ENCODE measurements around the gene ENTPD8. TPM values are rescaled to one million over a fixed set of nuclear protein-coding genes. Genes with fewer than 3 reads are reported as not detected.

The ENTPD8 gene
- total and polyA plus RNA-seq, 2 of the 13 experiments (the other 11 are each of a cell fraction or from before 2014, with no cell fraction given) = 0.26 to 0.44 TPM

DNA sequence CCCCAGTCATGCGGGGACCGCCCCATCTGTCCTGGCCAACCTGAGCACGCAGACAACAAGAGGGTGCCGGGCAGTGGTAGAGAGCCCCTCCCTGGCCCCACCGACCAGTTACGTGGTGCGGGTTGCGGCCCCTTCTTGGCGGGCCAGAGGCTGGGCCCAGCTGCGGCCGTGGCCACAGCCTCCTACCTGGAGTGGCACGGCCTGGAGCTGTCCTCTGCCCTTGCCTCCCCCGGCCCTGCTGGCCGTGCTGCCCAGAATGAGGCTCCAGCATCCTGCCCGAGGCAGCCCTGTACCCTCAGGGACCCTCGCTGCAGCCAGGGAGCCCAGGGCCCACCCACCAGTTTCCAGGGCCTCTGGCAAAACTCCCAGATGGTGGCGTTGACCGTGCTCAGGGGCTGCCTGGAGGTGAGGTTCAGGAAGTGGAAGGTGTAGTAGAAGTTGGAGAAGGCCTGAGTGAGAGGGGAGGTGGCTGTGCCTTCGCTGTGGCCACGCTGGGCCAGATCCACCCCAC is 5.7 kb downstream of the ENTPD8 start:
- DNase-seq (ENCODE audit: low spot score) = no peak
- ChIA-PET CTCF (ENCODE audit: low intra/inter-chr PET ratio, low total read pairs) (no interaction called here), POLR2A (interaction anchor here (0.7 kb wide), 1 partner anchor 12 kb away, joined by 5 read pairs; the partner anchor contains the start of genes EXD3 and NOXA1)
- no TSS peak for BruUV-seq (replicated peaks)
- Histone ChIP-seq H3K9me3 (ENCODE audit: low read length) (no peaks in the 10 kb centered on the region), H3K27ac (ENCODE audit: extremely low read length, insufficient read depth, low read length) (no peak overlapping the region), H4K20me1 (ENCODE audit: insufficient read depth, low read length) (no peaks in the 10 kb centered on the region), H3K4me1 (ENCODE audit: insufficient read depth, low read length) (peaks cover 23% of the 10 kb centered on the region), H3K4me3 (replicated peaks in 1 of 3; ENCODE audit: insufficient read depth in 1 of 3, low read depth in 2 of 3, low read length in 3 of 3) (peak overlapping the region in 1 of 3 experiments; percentile 59; a peak in 1 of 6 replicates), H3K27me3 (ENCODE audit: control insufficient read depth in 1 of 2, insufficient read depth in 2 of 2, low read length in 2 of 2) (peaks cover 11 to 35% of the 10 kb centered on the region in 2 experiments; a peak in 3 of 5 replicates), H3K4me2 (ENCODE audit: low read depth, low read length) (peak overlapping the region; percentile 68), H3K79me2 (ENCODE audit: insufficient read depth, low read length) (no peaks in the 10 kb centered on the region), H3K36me3 (replicated peaks in 1 of 2; ENCODE audit: control insufficient read depth in 1 of 2, insufficient read depth in 2 of 2, low read length in 2 of 2) (no peaks in the 10 kb centered on the region), H3K9ac (ENCODE audit: insufficient read depth, low read depth, low read length) (peak overlapping the region; percentile 62), H2AFZ (ENCODE audit: low read length) (no peak overlapping the region)
- TF ChIP-seq, protein P1, sequence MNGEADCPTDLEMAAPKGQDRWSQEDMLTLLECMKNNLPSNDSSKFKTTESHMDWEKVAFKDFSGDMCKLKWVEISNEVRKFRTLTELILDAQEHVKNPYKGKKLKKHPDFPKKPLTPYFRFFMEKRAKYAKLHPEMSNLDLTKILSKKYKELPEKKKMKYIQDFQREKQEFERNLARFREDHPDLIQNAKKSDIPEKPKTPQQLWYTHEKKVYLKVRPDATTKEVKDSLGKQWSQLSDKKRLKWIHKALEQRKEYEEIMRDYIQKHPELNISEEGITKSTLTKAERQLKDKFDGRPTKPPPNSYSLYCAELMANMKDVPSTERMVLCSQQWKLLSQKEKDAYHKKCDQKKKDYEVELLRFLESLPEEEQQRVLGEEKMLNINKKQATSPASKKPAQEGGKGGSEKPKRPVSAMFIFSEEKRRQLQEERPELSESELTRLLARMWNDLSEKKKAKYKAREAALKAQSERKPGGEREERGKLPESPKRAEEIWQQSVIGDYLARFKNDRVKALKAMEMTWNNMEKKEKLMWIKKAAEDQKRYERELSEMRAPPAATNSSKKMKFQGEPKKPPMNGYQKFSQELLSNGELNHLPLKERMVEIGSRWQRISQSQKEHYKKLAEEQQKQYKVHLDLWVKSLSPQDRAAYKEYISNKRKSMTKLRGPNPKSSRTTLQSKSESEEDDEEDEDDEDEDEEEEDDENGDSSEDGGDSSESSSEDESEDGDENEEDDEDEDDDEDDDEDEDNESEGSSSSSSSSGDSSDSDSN (CRISPR knock-in tag; IDR thresholded peaks at IDR 0.05) = no peak
- TF ChIP-seq, protein P2, sequence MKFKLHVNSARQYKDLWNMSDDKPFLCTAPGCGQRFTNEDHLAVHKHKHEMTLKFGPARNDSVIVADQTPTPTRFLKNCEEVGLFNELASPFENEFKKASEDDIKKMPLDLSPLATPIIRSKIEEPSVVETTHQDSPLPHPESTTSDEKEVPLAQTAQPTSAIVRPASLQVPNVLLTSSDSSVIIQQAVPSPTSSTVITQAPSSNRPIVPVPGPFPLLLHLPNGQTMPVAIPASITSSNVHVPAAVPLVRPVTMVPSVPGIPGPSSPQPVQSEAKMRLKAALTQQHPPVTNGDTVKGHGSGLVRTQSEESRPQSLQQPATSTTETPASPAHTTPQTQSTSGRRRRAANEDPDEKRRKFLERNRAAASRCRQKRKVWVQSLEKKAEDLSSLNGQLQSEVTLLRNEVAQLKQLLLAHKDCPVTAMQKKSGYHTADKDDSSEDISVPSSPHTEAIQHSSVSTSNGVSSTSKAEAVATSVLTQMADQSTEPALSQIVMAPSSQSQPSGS (CRISPR knock-in tag; IDR thresholded peaks at IDR 0.05) = no peak
- TF ChIP-seq, protein P3, sequence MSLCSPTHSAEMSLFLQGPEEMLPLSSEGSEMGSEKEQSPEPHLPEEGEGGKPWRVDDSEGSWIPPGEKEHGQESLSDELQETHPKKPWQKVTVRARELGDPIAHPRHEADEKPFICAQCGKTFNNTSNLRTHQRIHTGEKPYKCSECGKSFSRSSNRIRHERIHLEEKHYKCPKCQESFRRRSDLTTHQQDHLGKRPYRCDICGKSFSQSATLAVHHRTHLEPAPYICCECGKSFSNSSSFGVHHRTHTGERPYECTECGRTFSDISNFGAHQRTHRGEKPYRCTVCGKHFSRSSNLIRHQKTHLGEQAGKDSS (CRISPR knock-in tag; IDR thresholded peaks at IDR 0.05; ENCODE audit: borderline replicate concordance, low read depth) = no peak
- TF ChIP-seq, protein P4, sequence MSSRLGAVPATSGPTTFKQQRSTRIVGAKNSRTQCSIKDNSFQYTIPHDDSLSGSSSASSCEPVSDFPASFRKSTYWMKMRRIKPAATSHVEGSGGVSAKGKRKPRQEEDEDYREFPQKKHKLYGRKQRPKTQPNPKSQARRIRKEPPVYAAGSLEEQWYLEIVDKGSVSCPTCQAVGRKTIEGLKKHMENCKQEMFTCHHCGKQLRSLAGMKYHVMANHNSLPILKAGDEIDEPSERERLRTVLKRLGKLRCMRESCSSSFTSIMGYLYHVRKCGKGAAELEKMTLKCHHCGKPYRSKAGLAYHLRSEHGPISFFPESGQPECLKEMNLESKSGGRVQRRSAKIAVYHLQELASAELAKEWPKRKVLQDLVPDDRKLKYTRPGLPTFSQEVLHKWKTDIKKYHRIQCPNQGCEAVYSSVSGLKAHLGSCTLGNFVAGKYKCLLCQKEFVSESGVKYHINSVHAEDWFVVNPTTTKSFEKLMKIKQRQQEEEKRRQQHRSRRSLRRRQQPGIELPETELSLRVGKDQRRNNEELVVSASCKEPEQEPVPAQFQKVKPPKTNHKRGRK (CRISPR knock-in tag; IDR thresholded peaks at IDR 0.05) = no peak
- no peak for TF ChIP-seq NONO (IDR thresholded peaks at IDR 0.05)
- TF ChIP-seq NONO (CRISPR knock-in tag; conservative IDR thresholded peaks at IDR 0.05) = 0 out of 2 replicates have a peak, but pooled peaks have one; percentile 5
- TF ChIP-seq, protein P5, sequence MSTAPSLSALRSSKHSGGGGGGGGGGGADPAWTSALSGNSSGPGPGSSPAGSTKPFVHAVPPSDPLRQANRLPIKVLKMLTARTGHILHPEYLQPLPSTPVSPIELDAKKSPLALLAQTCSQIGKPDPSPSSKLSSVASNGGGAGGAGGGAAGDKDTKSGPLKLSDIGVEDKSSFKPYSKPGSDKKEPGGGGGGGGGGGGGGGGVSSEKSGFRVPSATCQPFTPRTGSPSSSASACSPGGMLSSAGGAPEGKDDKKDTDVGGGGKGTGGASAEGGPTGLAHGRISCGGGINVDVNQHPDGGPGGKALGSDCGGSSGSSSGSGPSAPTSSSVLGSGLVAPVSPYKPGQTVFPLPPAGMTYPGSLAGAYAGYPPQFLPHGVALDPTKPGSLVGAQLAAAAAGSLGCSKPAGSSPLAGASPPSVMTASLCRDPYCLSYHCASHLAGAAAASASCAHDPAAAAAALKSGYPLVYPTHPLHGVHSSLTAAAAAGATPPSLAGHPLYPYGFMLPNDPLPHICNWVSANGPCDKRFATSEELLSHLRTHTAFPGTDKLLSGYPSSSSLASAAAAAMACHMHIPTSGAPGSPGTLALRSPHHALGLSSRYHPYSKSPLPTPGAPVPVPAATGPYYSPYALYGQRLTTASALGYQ (CRISPR knock-in tag; IDR thresholded peaks at IDR 0.05) = no peak
- no peak for TF ChIP-seq ZBTB20 (CRISPR knock-in tag; IDR thresholded peaks at IDR 0.05; ENCODE audit: borderline replicate concordance, low read depth)
- TF ChIP-seq, protein P6, sequence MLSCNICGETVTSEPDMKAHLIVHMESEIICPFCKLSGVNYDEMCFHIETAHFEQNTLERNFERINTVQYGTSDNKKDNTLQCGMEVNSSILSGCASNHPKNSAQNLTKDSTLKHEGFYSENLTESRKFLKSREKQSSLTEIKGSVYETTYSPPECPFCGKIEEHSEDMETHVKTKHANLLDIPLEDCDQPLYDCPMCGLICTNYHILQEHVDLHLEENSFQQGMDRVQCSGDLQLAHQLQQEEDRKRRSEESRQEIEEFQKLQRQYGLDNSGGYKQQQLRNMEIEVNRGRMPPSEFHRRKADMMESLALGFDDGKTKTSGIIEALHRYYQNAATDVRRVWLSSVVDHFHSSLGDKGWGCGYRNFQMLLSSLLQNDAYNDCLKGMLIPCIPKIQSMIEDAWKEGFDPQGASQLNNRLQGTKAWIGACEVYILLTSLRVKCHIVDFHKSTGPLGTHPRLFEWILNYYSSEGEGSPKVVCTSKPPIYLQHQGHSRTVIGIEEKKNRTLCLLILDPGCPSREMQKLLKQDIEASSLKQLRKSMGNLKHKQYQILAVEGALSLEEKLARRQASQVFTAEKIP (CRISPR knock-in tag; IDR thresholded peaks at IDR 0.05; ENCODE audit: borderline replicate concordance) = no peak
- intact Hi-C loops (cut with micrococcal nuclease; ENCODE audit: unreplicated experiment) = no loop called here
- peak; percentile 1 for ATAC-seq
- WGBS (ENCODE audit: low lambda C conversion rate) = 20% methylated on average over 5 of the region's 20 CpGs
- FAIRE-seq = no peak
- in situ Hi-C loops (cut with HindIII; ENCODE audit: extremely low pct_ligation_motif_present, low pct_unique_long_range_greater_than_20kb) = no loop called here
